HG02798 (cell line): Measurements from ENCODE around the gene IL15.
A peak's percentile ranks its signal among the peaks of the same experiment; 100 is the strongest.

ENCODE experiments used
- ATAC-seq: cut with Tn5 transposase; IDR thresholded peaks from one replicate; pipeline ENCODE4 v1.9.1; 2021; ENCODE audit warnings: mild to moderate bottlenecking; ENCODE audit not compliant: unreplicated experiment, poor library complexity

Gene IL15

DNA sequence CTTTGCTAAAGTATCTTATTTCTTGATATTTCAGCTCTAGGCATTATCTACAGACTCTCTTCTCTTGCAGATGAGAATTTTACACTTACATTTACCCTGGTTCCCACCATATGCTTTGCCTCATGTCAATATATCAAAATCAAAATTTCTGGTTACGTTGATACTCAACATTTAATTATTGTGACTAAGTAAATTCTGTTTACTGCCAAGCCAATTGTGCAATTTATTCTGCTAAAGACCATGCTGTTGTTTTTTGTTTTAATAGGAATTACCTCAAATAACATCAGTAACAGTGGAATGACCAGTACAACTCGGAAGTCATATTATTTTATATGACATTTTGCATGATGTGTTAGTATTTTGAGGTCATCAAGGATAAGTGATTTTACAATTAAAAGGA is 125.5 kb downstream of the IL15 start:
- no peak for ATAC-seq

DNA sequence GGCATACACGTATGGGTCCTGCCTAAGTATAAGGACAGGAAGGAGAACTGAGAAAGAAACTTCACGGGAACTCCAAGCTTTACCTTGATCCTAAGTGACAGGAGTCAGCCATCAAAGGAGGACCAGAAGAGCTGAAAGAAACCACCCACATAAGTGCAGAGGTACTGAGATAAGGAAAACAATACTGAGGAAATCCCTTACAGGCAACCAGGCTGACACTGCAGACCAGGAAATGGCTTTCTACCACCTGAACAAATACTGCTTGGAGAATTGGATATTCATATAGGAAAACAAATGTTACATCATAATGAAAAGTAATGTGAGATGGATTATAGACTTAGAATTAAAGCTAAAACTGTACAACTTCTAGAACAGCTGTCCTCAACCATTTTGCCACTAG is 127.0 kb downstream of the IL15 start:
- ATAC-seq: no peak

DNA sequence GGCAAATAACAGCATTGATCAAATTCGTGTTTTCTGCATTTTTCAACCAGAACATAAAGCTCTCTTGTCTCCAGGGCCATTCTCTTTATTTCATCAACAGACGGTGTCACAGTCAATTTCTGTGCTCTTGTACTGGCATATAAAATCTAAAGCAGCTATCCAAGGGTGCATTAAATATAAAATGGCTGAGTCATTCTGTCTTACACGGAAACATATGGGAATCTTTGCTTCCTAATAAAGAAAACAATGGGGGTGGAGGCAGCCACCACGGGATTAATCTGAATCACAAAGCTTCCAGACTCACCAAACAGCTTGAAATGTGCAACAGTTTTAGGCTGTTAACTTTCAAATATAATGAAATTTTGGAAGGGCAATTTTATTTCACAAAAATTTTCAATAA is 132.6 kb downstream of the IL15 start:
- no peak for ATAC-seq

- peak; percentile 70 for ATAC-seq
Measured at GRCh38 chr4:141771889-141772830, 135.8 kb downstream of the IL15 start.

DNA sequence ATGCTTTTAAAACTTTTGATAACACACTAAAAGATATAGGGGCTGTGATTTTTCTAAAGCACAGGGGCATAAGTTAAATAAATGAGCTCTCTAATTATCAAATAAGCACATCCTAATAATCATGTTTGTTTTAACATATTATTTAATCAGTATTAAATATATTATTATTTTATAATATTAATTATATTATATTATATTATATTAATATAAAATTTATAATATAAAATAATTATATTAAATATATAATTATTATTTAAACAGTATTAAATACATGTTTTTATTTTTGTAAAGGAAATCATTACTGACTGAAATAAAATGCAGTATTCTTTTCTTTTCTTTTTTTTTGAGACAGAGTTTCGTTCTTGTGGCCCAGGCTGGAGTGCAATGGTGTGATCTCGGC is 136.5 kb downstream of the IL15 start:
- ATAC-seq: no peak

GRCh38 chr4:141782205-141782604 is 145.8 kb downstream of the IL15 start:
- ATAC-seq: no peak
